Activated CD4-positive, alpha-beta memory T cell treated with anti-CD3 and anti-CD28 coated beads, Interleukin-2, amount 10 ng/mL, durations not matched to agents 7 days and 5 days (primary cell): ENCODE measurements around the gene WDR81. TPM values are rescaled to one million over a fixed set of nuclear protein-coding genes. Genes with fewer than 3 reads are reported as not detected.
"Not testable (repeated sequence)": the region's sequence is repeated elsewhere in the genome, so short reads cannot be mapped to it uniquely, and the experiment has no call there.

ENCODE experiments used
- CTCF ChIA-PET: fragments of 350-600 bp; sonication (Branson Sonifier 250); formaldehyde crosslinking; loops from one replicate; lab custom pipeline; 2021; ENCODE audit warnings: antibody characterized with exemption, inconsistent platforms; lab: Charles Lee
- POLR2A ChIA-PET: fragments of 350-600 bp; sonication (Branson Sonifier 250); formaldehyde crosslinking; loops from one replicate; lab custom pipeline; 2021; ENCODE audit warnings: antibody characterized with exemption; lab: Charles Lee
- DNase-seq: peaks from one replicate; pipeline ENCODE4 v3.0.0-alpha.2; 2020
- H3K27ac Mint-ChIP-seq: one replicate; pipeline ENCODE4 v1.8.0; 2021; ENCODE audit warnings: mild to moderate bottlenecking, mixed read lengths
- H3K27me3 Mint-ChIP-seq: one replicate; pipeline ENCODE4 v1.8.0; 2021; ENCODE audit warnings: mixed read lengths
- H3K36me3 Mint-ChIP-seq: one replicate; pipeline ENCODE4 v1.8.0; 2021; ENCODE audit warnings: low read depth, mixed read lengths
- H3K4me1 Mint-ChIP-seq: one replicate; pipeline ENCODE4 v1.8.0; 2021; ENCODE audit warnings: mixed read lengths
- H3K4me3 Mint-ChIP-seq: one replicate; pipeline ENCODE4 v1.8.0; 2021; ENCODE audit warnings: mild to moderate bottlenecking, mixed read lengths
- H3K9me3 Mint-ChIP-seq: one replicate; pipeline ENCODE4 v1.8.0; 2021; ENCODE audit warnings: mixed read lengths
- total RNA-seq, 2 experiments: library from RNA; stranded (reverse); gene quantifications; one replicate each; pipeline ENCODE4 v1.2.3, GENCODE V29; 2021

WDR81 gene
- total RNA-seq: 10 to 100 TPM; 33.3 to 35.1 TPM

- Mint-ChIP-seq H3K36me3 (peaks cover 11% of the 10 kb centered on the region), H3K27me3 (no peaks in the 10 kb centered on the region), H3K4me3 (peak within 1 kb of the TSS; percentile 72), H3K4me1 (peaks cover 50% of the 10 kb centered on the region), H3K27ac (peak within 1 kb of the TSS; percentile 82), H3K9me3 (no peaks in the 10 kb centered on the region)
- CTCF ChIA-PET: interaction anchor here (0.8 to 1.1 kb wide), 2 partner anchors 8 to 105 kb away, joined by 3 to 4 read pairs; partner anchors contain the start of genes RPA1 and SMYD4
- POLR2A ChIA-PET: interaction anchor here (0.8 to 5.5 kb wide), 11 partner anchors 9 to 332 kb away, joined by 3 to 56 read pairs (median 4); partner anchors contain the start of genes RPA1, RTN4RL1, SERPINF1 and SMYD4
- DNase-seq: peak; percentile 91
Measured at GRCh38 chr17:1724351-1724868, at the start of gene WDR81. Gene WDR81 (plus strand): TSS chr17:1724704. CDS start chr17:1724960, 256 bp downstream.

GRCh38 chr17:1676401-1676800, 48.1 kb upstream of the WDR81 start:
- H3K9me3 Mint-ChIP-seq: no peaks in the 10 kb centered on the region
- CTCF ChIA-PET: no interaction called here
- H3K4me1 Mint-ChIP-seq: peaks cover 25% of the 10 kb centered on the region
- peaks cover 89% of the 10 kb centered on the region for H3K36me3 Mint-ChIP-seq
- no peak overlapping the region for H3K27ac Mint-ChIP-seq
- H3K27me3 Mint-ChIP-seq: no peaks in the 10 kb centered on the region
- H3K4me3 Mint-ChIP-seq: no peak overlapping the region
- POLR2A ChIA-PET: no interaction called here
- DNase-seq: no peak

- H3K27ac Mint-ChIP-seq: peak overlapping the region; percentile 94
- peaks cover 60% of the 10 kb centered on the region for H3K36me3 Mint-ChIP-seq
Measured at GRCh38 chr17:1683459-1683858, 41.0 kb upstream of the WDR81 start.

GRCh38 chr17:1684378-1685189, 39.9 kb upstream of the WDR81 start, which contains the start of gene PRPF8:
Gene PRPF8 (minus strand): TSS chr17:1684867. CDS start chr17:1684571, 296 bp downstream.
- DNase-seq: peak; percentile 99
- H3K9me3 Mint-ChIP-seq: no peaks in the 10 kb centered on the region
- peak within 1 kb of the TSS; percentile 94 for H3K27ac Mint-ChIP-seq
- H3K4me1 Mint-ChIP-seq: peaks cover 38% of the 10 kb centered on the region
- CTCF ChIA-PET: interaction anchor here (0.7 to 1.8 kb wide), 3 partner anchors 35 to 177 kb away, joined by 3 to 10 read pairs (median 4); partner anchors contain the start of gene RILP
- H3K4me3 Mint-ChIP-seq: peak within 1 kb of the TSS; percentile 99
- POLR2A ChIA-PET: interaction anchor here (0.8 to 2.1 kb wide), 16 partner anchors 12 to 344 kb away, joined by 3 to 58 read pairs (median 5); partner anchors contain the start of genes RILP, RPA1, SMYD4 and TLCD2
- H3K36me3 Mint-ChIP-seq: peaks cover 49% of the 10 kb centered on the region
- H3K27me3 Mint-ChIP-seq: no peaks in the 10 kb centered on the region

More at GRCh38 chr17:1683459-1683858, 41.0 kb upstream of the WDR81 start:
- ChIA-PET CTCF (interaction anchor here (0.7 to 6.2 kb wide), 3 partner anchors 15 to 178 kb away, joined by 4 to 28 read pairs (median 10); partner anchors contain the start of gene RILP), POLR2A (interaction anchor here (0.6 to 2.1 kb wide), 14 partner anchors 11 to 520 kb away, joined by 3 to 58 read pairs (median 5); partner anchors contain the start of genes RILP, RPA1, SMYD4 and TLCD2)
- no peaks in the 10 kb centered on the region for H3K27me3 Mint-ChIP-seq
- peaks cover 38% of the 10 kb centered on the region for H3K4me1 Mint-ChIP-seq
- H3K4me3 Mint-ChIP-seq: peak overlapping the region; percentile 99
- H3K9me3 Mint-ChIP-seq: no peaks in the 10 kb centered on the region
- no peak for DNase-seq

- H3K4me3 Mint-ChIP-seq: no peak overlapping the region
- peak overlapping the region; percentile 12 for H3K27ac Mint-ChIP-seq
- peaks cover 33% of the 10 kb centered on the region for H3K4me1 Mint-ChIP-seq
- POLR2A ChIA-PET: interaction anchor here (0.6 kb wide), 1 partner anchor 205 kb away, joined by 3 read pairs; no protein-coding TSS in a partner anchor
- no peaks in the 10 kb centered on the region for H3K27me3 Mint-ChIP-seq
- no peaks in the 10 kb centered on the region for H3K9me3 Mint-ChIP-seq
- no peak for DNase-seq
- CTCF ChIA-PET: no interaction called here
- peaks cover 34% of the 10 kb centered on the region for H3K36me3 Mint-ChIP-seq
Measured at GRCh38 chr17:1686086-1686485, 38.4 kb upstream of the WDR81 start.

- H3K27ac Mint-ChIP-seq, H3K27me3 Mint-ChIP-seq, CTCF ChIA-PET, DNase-seq, H3K9me3 Mint-ChIP-seq, H3K4me3 Mint-ChIP-seq, POLR2A ChIA-PET: not testable (repeated sequence)
- peaks cover 12% of the 10 kb centered on the region for H3K36me3 Mint-ChIP-seq
- peaks cover 18% of the 10 kb centered on the region for H3K4me1 Mint-ChIP-seq
Measured at GRCh38 chr17:1688405-1688804, 36.1 kb upstream of the WDR81 start.

GRCh38 chr17:1690544-1691221, 33.8 kb upstream of the WDR81 start:
- CTCF ChIA-PET: interaction anchor here (0.7 kb wide), 1 partner anchor 117 kb away, joined by 3 read pairs; no protein-coding TSS in a partner anchor
- peaks cover 2% of the 10 kb centered on the region for H3K27me3 Mint-ChIP-seq
- no peak overlapping the region for H3K4me3 Mint-ChIP-seq
- no peaks in the 10 kb centered on the region for H3K36me3 Mint-ChIP-seq
- peaks cover 3% of the 10 kb centered on the region for H3K4me1 Mint-ChIP-seq
- no peak overlapping the region for H3K27ac Mint-ChIP-seq
- H3K9me3 Mint-ChIP-seq: no peaks in the 10 kb centered on the region
- POLR2A ChIA-PET: no interaction called here
- DNase-seq: no peak

- H3K27me3 Mint-ChIP-seq: peaks cover 2% of the 10 kb centered on the region
- no peaks in the 10 kb centered on the region for H3K36me3 Mint-ChIP-seq
- no peak overlapping the region for H3K4me3 Mint-ChIP-seq
- no peaks in the 10 kb centered on the region for H3K4me1 Mint-ChIP-seq
- ChIA-PET POLR2A (no interaction called here), CTCF (no interaction called here)
- H3K9me3 Mint-ChIP-seq: no peaks in the 10 kb centered on the region
- no peak for DNase-seq
- no peak overlapping the region for H3K27ac Mint-ChIP-seq
Measured at GRCh38 chr17:1693339-1693738, 31.2 kb upstream of the WDR81 start.

GRCh38 chr17:1695365-1695764, 29.1 kb upstream of the WDR81 start:
- Mint-ChIP-seq H3K9me3 (no peaks in the 10 kb centered on the region), H3K4me1 (no peaks in the 10 kb centered on the region), H3K27me3 (peaks cover 2% of the 10 kb centered on the region), H3K27ac (no peak overlapping the region), H3K4me3 (no peak overlapping the region), H3K36me3 (no peaks in the 10 kb centered on the region)
- no peak for DNase-seq
- POLR2A ChIA-PET: no interaction called here
- CTCF ChIA-PET: no interaction called here

GRCh38 chr17:1697681-1698080, 26.8 kb upstream of the WDR81 start:
- no peaks in the 10 kb centered on the region for H3K4me1 Mint-ChIP-seq

GRCh38 chr17:1699891-1700290, 24.6 kb upstream of the WDR81 start:
- DNase-seq, H3K4me3 Mint-ChIP-seq, H3K36me3 Mint-ChIP-seq, H3K27me3 Mint-ChIP-seq, H3K27ac Mint-ChIP-seq, H3K9me3 Mint-ChIP-seq, CTCF ChIA-PET, H3K4me1 Mint-ChIP-seq: not testable (repeated sequence)
- POLR2A ChIA-PET: interaction anchor here (1.5 kb wide), 1 partner anchor 17 kb away, joined by 5 read pairs; no protein-coding TSS in a partner anchor

More at GRCh38 chr17:1697681-1698080, 26.8 kb upstream of the WDR81 start:
- H3K27me3 Mint-ChIP-seq: peaks cover 2% of the 10 kb centered on the region
- DNase-seq: no peak
- no peak overlapping the region for H3K27ac Mint-ChIP-seq
- H3K36me3 Mint-ChIP-seq: no peaks in the 10 kb centered on the region
- no peak overlapping the region for H3K4me3 Mint-ChIP-seq
- H3K9me3 Mint-ChIP-seq: no peaks in the 10 kb centered on the region
- ChIA-PET POLR2A (no interaction called here), CTCF (interaction anchor here (0.6 to 1.2 kb wide), 3 partner anchors 14 to 87 kb away, joined by 3 to 6 read pairs (median 3); no protein-coding TSS in a partner anchor)

GRCh38 chr17:1703063-1703462, 21.4 kb upstream of the WDR81 start:
- CTCF ChIA-PET: no interaction called here
- Mint-ChIP-seq H3K9me3 (no peaks in the 10 kb centered on the region), H3K27me3 (peaks cover 18% of the 10 kb centered on the region), H3K4me1 (peaks cover 12% of the 10 kb centered on the region), H3K36me3 (no peaks in the 10 kb centered on the region), H3K27ac (no peak overlapping the region), H3K4me3 (no peak overlapping the region)
- POLR2A ChIA-PET: no interaction called here
- no peak for DNase-seq
